HCT116 (cell line): Measurements from ENCODE around the gene COL16A1.

Experiments used
- CTCF ChIP-seq, 3 experiments: fragments of 200-600 bp in 1 of 3; sonication (generic) in 1 of 3; IDR thresholded peaks in 2 of 3; conservative IDR thresholded peaks in 1 of 3; 2 replicates each; pipeline ENCODE4 v1.5.1; 2012 to 2017; ENCODE audit warnings: low read depth in 2 of 3, low read length in 2 of 3, antibody characterized with exemption in 1 of 3, borderline replicate concordance in 1 of 3, control low read depth in 1 of 3, mild to moderate bottlenecking in 1 of 3, mixed read lengths in 1 of 3, mixed run types in 1 of 3, moderate library complexity in 1 of 3; ENCODE audit not compliant: insufficient read depth in 1 of 3
- EGR1 ChIP-seq: IDR thresholded peaks from 2 replicates; pipeline ENCODE4 v1.6.1; 2012; ENCODE audit warnings: low read depth
- POLR2A ChIP-seq: IDR thresholded peaks from 2 replicates; pipeline ENCODE4 v1.7.0; 2011; ENCODE audit warnings: borderline replicate concordance; ENCODE audit not compliant: insufficient read depth, insufficient read length; ENCODE audit errors: extremely low read depth
- POLR2AphosphoS5 ChIP-seq: IDR thresholded peaks from 2 replicates; pipeline ENCODE4 v1.6.1; 2011; ENCODE audit warnings: mild to moderate bottlenecking, low read depth, low read length, moderate library complexity
- TCF7L2 ChIP-seq: IDR thresholded peaks from 2 replicates; pipeline ENCODE4 v1.7.0; 2011; ENCODE audit warnings: borderline replicate concordance, inconsistent platforms; ENCODE audit not compliant: insufficient read depth, insufficient read length; ENCODE audit errors: extremely low read depth
- ZBTB33 ChIP-seq: IDR thresholded peaks from 2 replicates; pipeline ENCODE4 v1.6.1; 2011; ENCODE audit warnings: mild to moderate bottlenecking, low read length, moderate library complexity; ENCODE audit not compliant: insufficient replicate concordance; ENCODE audit errors: extremely low read depth
- ZNF274 ChIP-seq: fragments of 200-500 bp; sonication (Bioruptor generic); IDR thresholded peaks from 2 replicates; pipeline ENCODE4 v1.6.1; 2014; ENCODE audit warnings: mild to moderate bottlenecking, low read depth, low read length, inconsistent platforms

- TF ChIP-seq CTCF (IDR thresholded peaks at IDR 0.05 in 2 of 3, conservative IDR thresholded peaks at IDR 0.05 in 1 of 3; ENCODE audit: borderline replicate concordance in 1 of 3, insufficient read depth in 1 of 3, low read depth in 2 of 3, low read length in 2 of 3) (no peak), ZNF274 (no peak), POLR2A (no peak), EGR1 (no peak), POLR2AphosphoS5 (no peak), ZBTB33 (no peak), TCF7L2 (no peak)
These were observed 32.7 kb downstream of the COL16A1 start for GRCh38 chr1:31671147-31671546.
